ENCODE results near the gene PLRG1. TPM values are rescaled to one million over a fixed set of nuclear protein-coding genes. Genes with fewer than 3 reads are reported as not detected.
A peak's percentile ranks its signal among the peaks of the same experiment; 100 is the strongest.

The PLRG1 gene
- total RNA-seq, 4 donors from 2014 or later = 22.5 to 48.2 (median 42.9) TPM

DNA sequence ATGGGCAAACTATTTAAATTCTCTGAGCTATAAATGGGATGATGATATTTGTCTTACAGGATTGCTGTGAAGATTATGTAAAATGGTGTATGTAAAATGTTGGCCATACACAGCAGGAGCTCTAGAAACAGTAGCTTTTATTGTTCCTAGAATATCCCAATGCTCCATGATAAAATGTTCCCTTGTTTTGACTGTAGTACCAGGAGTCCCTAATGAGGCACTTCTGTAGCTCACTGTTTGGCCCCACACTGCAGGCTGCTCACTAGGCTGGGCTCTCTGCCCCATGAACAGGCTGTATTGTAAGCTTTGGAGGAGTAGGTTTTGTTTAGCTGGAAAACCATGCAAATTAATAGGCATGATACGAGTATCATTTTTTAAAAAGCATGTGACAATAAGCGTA, 43.7 kb upstream of the PLRG1 start:
- Histone ChIP-seq H3K36me3 (no peaks in the 10 kb centered on the region), H3K27me3 (no peaks in the 10 kb centered on the region), H3K27ac (no peak overlapping the region), H3K4me3 (no peak overlapping the region), H3K4me1 (peaks cover 0 to 6% (median 0%) of the 10 kb centered on the region in 4 donors), H3K9me3 (no peaks in the 10 kb centered on the region)
- DNase-seq = no peak
- intact Hi-C loops (cut with DNase I; ENCODE audit: low total_unique reads) = no loop called here
- WGBS, 2 donors (ENCODE audit: low coverage in 1 of 2) = 66 to 89% methylated on average over 2 of the region's 2 CpGs
- TF ChIP-seq POLR2AphosphoS5 (IDR thresholded peaks at IDR 0.05) (no peak), EP300 (IDR thresholded peaks at IDR 0.05; ENCODE audit: low read depth) (no peak), POLR2A (IDR thresholded peaks at IDR 0.05) (no peak)
- TF ChIP-seq, protein P1, sequence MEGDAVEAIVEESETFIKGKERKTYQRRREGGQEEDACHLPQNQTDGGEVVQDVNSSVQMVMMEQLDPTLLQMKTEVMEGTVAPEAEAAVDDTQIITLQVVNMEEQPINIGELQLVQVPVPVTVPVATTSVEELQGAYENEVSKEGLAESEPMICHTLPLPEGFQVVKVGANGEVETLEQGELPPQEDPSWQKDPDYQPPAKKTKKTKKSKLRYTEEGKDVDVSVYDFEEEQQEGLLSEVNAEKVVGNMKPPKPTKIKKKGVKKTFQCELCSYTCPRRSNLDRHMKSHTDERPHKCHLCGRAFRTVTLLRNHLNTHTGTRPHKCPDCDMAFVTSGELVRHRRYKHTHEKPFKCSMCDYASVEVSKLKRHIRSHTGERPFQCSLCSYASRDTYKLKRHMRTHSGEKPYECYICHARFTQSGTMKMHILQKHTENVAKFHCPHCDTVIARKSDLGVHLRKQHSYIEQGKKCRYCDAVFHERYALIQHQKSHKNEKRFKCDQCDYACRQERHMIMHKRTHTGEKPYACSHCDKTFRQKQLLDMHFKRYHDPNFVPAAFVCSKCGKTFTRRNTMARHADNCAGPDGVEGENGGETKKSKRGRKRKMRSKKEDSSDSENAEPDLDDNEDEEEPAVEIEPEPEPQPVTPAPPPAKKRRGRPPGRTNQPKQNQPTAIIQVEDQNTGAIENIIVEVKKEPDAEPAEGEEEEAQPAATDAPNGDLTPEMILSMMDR (IDR thresholded peaks at IDR 0.05) = no peak
- in situ Hi-C loops (cut with MboI; ENCODE audit: low pct_ligation_motif_present in 1 of 4, low pct_unique_long_range_greater_than_20kb in 1 of 4, low sequenced_read_pairs in 3 of 4) = no loop called here

DNA sequence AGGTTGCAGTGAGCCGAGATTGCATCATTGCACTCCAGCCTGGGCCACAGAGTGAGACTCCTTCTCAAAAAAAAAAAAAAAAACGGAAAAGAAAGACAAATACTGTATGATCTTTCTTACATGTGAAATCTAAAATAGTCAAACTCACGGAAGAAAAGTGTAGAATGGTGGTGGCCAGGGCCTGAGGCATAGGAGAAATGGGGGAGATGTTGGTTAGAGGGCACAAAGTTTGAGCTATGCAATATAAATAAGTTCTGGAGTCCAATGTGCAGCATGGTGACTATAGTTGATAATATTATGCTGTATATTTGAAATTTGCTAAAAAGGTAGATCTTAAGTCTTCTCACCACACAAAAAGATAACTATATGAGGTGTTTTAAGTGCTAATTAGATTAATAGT, 41.7 kb upstream of the PLRG1 start:
- in situ Hi-C loops (cut with MboI; ENCODE audit: low pct_ligation_motif_present in 1 of 4, low pct_unique_long_range_greater_than_20kb in 1 of 4, low sequenced_read_pairs in 3 of 4) (no loop called here), intact Hi-C loops (cut with DNase I; ENCODE audit: low total_unique reads) (no loop called here)
- TF ChIP-seq, protein P1 (IDR thresholded peaks at IDR 0.05) = no peak
- no peak for TF ChIP-seq EP300 (IDR thresholded peaks at IDR 0.05; ENCODE audit: low read depth)
- TF ChIP-seq POLR2A (IDR thresholded peaks at IDR 0.05) = no peak
- TF ChIP-seq POLR2AphosphoS5 (IDR thresholded peaks at IDR 0.05) = no peak
- WGBS, 2 donors (ENCODE audit: low coverage in 1 of 2) = 68 to 71% methylated on average over 2 to 3 of the region's 3 CpGs
- H3K9me3 ChIP-seq = no peaks in the 10 kb centered on the region
- peaks cover 0 to 6% (median 0%) of the 10 kb centered on the region in 4 donors for H3K4me1 ChIP-seq
- H3K4me3 ChIP-seq = no peak overlapping the region
- no peaks in the 10 kb centered on the region for H3K36me3 ChIP-seq
- no peak for DNase-seq
- H3K27ac ChIP-seq = no peak overlapping the region
- no peaks in the 10 kb centered on the region for H3K27me3 ChIP-seq

DNA sequence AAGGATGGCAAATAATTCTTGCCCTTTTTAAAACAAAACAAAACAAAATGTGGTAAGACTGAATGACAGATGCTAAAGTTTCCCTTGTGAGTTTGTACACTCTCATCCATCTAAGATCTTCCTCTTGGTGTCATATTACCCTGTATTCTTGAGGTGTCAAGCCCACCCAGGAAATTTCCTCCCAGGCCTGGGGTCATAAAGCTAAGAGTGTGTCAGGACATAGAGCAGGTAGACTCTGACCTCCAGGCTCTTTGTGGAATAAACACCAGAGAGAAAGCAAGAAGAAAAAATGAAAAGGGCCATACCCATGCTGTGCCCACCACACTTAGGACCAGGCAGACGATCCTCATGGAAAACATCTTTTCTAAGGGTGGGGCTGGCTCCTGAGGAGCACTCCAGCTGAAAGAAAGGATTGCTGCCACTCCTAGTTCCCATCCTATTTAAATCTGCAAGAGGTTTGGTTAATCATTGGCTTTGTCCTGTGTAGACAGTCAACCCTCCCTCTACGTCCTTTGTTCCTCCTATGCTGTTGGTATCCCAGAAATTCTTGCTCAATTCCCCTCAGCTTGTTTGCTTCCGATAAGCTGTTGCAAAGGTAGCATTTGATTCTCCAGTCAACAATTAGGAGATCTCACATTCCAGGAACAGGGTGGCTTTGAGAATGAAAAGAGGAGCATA, 40.3 kb upstream of the PLRG1 start, which contains the start of gene FGA:
FGA (minus strand) TSS at position 414 of the 678 bp plus-strand sequence; CDS start at position 359, 55 bp downstream.
- peaks cover 0 to 6% (median 0%) of the 10 kb centered on the region in 4 donors for H3K4me1 ChIP-seq
- TF ChIP-seq EP300 (IDR thresholded peaks at IDR 0.05; ENCODE audit: low read depth) (no peak), POLR2AphosphoS5 (IDR thresholded peaks at IDR 0.05) (no peak), POLR2A (IDR thresholded peaks at IDR 0.05) (no peak)
- TF ChIP-seq, protein P1 (IDR thresholded peaks at IDR 0.05) = no peak
- H3K9me3 ChIP-seq = no peaks in the 10 kb centered on the region
- H3K27ac ChIP-seq = no peak within 1 kb of the TSS
- WGBS, 2 donors (ENCODE audit: low coverage in 1 of 2) = 44 to 55% methylated on average over 3 of the region's 3 CpGs
- H3K4me3 ChIP-seq = no peak within 1 kb of the TSS
- intact Hi-C loops (cut with DNase I; ENCODE audit: low total_unique reads) (no loop called here), in situ Hi-C loops (cut with MboI; ENCODE audit: low pct_ligation_motif_present in 1 of 4, low pct_unique_long_range_greater_than_20kb in 1 of 4, low sequenced_read_pairs in 3 of 4) (no loop called here)
- peak; percentile 12 for DNase-seq
- no peaks in the 10 kb centered on the region for H3K36me3 ChIP-seq
- no peaks in the 10 kb centered on the region for H3K27me3 ChIP-seq

DNA sequence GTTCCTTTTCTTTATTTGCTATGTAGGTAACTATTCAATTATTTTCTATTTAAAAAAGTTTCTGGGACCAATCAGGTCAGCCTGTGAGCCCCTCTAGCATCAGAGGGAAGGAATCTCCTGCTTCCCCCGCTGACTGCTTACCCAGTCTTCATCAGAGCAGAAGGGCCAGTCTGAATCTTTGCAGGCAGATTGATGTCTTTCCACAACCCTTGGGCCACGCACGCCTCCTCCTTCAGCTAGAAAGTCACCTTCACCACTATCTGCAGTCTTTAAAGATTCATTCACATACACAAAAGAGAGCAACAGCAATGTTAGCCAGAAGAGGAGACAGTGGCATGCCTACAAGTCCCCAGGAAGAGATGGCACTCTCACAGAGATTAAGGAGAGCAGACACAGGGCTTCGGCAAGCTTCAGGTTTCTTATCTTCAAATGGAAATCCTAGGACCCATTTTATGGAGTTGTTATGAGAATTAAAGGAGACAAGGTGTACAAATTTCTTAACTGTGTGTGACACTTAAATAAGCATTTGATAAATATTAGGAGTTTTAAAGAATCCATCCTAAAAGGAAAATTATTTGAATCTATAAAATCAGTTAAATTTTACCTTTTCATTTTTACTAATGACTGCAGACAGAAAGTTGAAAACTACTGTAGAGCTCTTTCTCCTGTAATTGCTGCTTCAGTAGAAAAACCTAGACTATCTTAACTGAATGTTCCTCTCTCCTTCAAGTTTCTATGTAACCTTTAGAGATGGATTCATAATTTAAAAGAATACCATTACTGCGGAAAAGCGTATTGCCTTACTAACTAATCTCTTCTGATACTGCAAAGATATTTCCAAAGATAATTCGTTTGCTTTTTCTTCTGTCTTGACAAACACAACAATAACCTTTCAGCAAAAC, 39.3 kb upstream of the PLRG1 start:
- no peak for DNase-seq
- Histone ChIP-seq H3K4me3 (no peak overlapping the region), H3K27ac (no peak overlapping the region), H3K27me3 (no peaks in the 10 kb centered on the region), H3K4me1 (peaks cover 0 to 6% (median 0%) of the 10 kb centered on the region in 4 donors), H3K36me3 (no peaks in the 10 kb centered on the region), H3K9me3 (no peaks in the 10 kb centered on the region)
- intact Hi-C loops (cut with DNase I; ENCODE audit: low total_unique reads) (no loop called here), in situ Hi-C loops (cut with MboI; ENCODE audit: low pct_ligation_motif_present in 1 of 4, low pct_unique_long_range_greater_than_20kb in 1 of 4, low sequenced_read_pairs in 3 of 4) (no loop called here)
- TF ChIP-seq POLR2A (IDR thresholded peaks at IDR 0.05) = no peak
- TF ChIP-seq, protein P1 (IDR thresholded peaks at IDR 0.05) = no peak
- TF ChIP-seq EP300 (IDR thresholded peaks at IDR 0.05; ENCODE audit: low read depth) = no peak
- no peak for TF ChIP-seq POLR2AphosphoS5 (IDR thresholded peaks at IDR 0.05)
- 77 to 85% methylated on average over 5 to 7 of the region's 7 CpGs for WGBS, 2 donors (ENCODE audit: low coverage in 1 of 2)

Data from transverse colon (tissue), 4 donors.